HEK293T (cell line): ENCODE results near the gene SERPINA9.

Experiments used
- CTCF ChIA-PET: fragments of 350-600 bp; formaldehyde crosslinking; extraction: SDS; loops from one replicate; lab custom pipeline; 2021; ENCODE audit warnings: antibody characterized with exemption, inconsistent platforms; lab: Yijun Ruan, JAX
- POLR2A ChIA-PET: fragments of 350-600 bp; formaldehyde crosslinking; extraction: SDS; loops from one replicate; lab custom pipeline; 2020; ENCODE audit warnings: antibody characterized with exemption, inconsistent platforms; lab: Yijun Ruan, JAX
- DNase-seq: peaks from one replicate; pipeline ENCODE4 v3.0.0; 2012; ENCODE audit warnings: mixed read lengths; ENCODE audit errors: extremely low spot score
- ARNT ChIP-seq: fragments of 450-650 bp; IDR thresholded peaks from 2 replicates; pipeline ENCODE4 v1.6.1; 2017; ENCODE audit warnings: mild to moderate bottlenecking
- BHLHE40 ChIP-seq: fragments of 450-650 bp; IDR thresholded peaks from 2 replicates; pipeline ENCODE4 v1.6.1; 2016; ENCODE audit warnings: mild to moderate bottlenecking, moderate library complexity, borderline replicate concordance
- CTBP1 ChIP-seq: fragments of 450-650 bp; IDR thresholded peaks from 2 replicates; pipeline ENCODE4 v1.6.1; 2016; ENCODE audit warnings: borderline replicate concordance
- ELF4 ChIP-seq: fragments of 450-650 bp; IDR thresholded peaks from 2 replicates; pipeline ENCODE4 v1.6.1; 2017; ENCODE audit warnings: antibody characterized with exemption
- FOXA1 ChIP-seq: fragments of 450-650 bp; IDR thresholded peaks from 2 replicates; pipeline ENCODE4 v1.6.1; 2016; ENCODE audit warnings: mild to moderate bottlenecking
- FOXK2 ChIP-seq: fragments of 450-650 bp; IDR thresholded peaks from 2 replicates; pipeline ENCODE4 v1.6.1; 2016; ENCODE audit warnings: mild to moderate bottlenecking
- FOXM1 ChIP-seq: fragments of 450-650 bp; IDR thresholded peaks from 2 replicates; pipeline ENCODE4 v1.6.1; 2017; ENCODE audit warnings: mild to moderate bottlenecking, borderline replicate concordance
- HDGF ChIP-seq: fragments of 450-650 bp; IDR thresholded peaks from 2 replicates; pipeline ENCODE4 v1.6.1; 2017; ENCODE audit warnings: antibody characterized with exemption, borderline replicate concordance
- L3MBTL2 ChIP-seq: fragments of 450-650 bp; conservative IDR thresholded peaks from 2 replicates; pipeline ENCODE4 v1.6.1; 2016; ENCODE audit warnings: mild to moderate bottlenecking
- LEF1 ChIP-seq: fragments of 450-650 bp; IDR thresholded peaks from 2 replicates; pipeline ENCODE4 v1.6.1; 2017; ENCODE audit warnings: mild to moderate bottlenecking, borderline replicate concordance
- NFRKB ChIP-seq: fragments of 450-650 bp; IDR thresholded peaks from 2 replicates; pipeline ENCODE4 v1.6.1; 2016; ENCODE audit warnings: mild to moderate bottlenecking, moderate library complexity
- SP1 ChIP-seq: fragments of 450-650 bp; IDR thresholded peaks from 2 replicates; pipeline ENCODE4 v1.6.1; 2017
- SUZ12 ChIP-seq: fragments of 450-650 bp; IDR thresholded peaks from 2 replicates; pipeline ENCODE4 v1.6.1; 2016; ENCODE audit warnings: mild to moderate bottlenecking
- TARDBP ChIP-seq: fragments of 450-650 bp; IDR thresholded peaks from 2 replicates; pipeline ENCODE4 v1.6.1; 2016
- ZNF384 ChIP-seq: fragments of 450-650 bp; IDR thresholded peaks from 2 replicates; pipeline ENCODE4 v1.6.1; 2016
- TF ChIP-seq, protein P1 (sequence below): fragments of 450-650 bp; IDR thresholded peaks from 2 replicates; pipeline ENCODE4 v1.6.1; 2016

SERPINA9 gene

GRCh38 chr14:94460631-94461416, 15.2 kb downstream of the SERPINA9 start:
- CTCF ChIA-PET, result interaction anchor here (1.5 kb wide), 1 partner anchor 26 kb away, joined by 4 read pairs; no protein-coding TSS in a partner anchor
- TF ChIP-seq FOXM1 (no peak), HDGF (no peak), ZNF384 (no peak), ARNT (no peak), CTBP1 (no peak)
- POLR2A ChIA-PET, result no interaction called here
- no peak for DNase-seq

DNA sequence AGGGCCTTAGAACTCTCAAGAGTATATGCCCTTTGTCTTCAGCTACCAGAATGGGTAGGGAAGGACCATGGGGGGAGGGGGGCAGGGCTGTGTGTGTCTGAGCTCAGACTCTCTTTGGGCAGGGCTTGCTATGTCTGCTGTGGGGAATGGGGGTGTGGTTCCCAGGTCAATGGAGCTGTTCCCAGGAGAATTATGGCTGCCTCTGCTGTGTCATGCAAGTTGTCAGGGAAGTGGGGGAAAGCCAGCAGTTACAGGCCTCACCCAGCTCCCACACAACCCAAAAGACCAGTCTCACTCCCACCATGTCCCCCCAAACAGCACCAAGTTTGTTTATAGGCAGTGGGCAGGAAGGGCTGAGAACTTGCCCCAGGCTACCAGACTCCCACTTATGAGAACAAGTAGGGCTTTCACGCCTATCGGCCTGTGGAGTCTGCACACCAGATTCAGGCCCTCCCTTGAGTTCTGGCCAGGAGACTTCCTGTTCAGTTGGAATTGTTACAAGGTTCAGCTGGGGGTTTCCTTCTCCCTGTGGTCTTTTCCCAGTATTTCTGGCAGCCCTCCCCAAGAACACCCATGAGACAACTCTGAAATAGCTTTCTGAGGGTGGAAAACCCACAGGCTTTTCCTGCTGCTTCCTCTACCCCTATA, 17.3 kb downstream of the SERPINA9 start:
- CTCF ChIA-PET, result no interaction called here
- TF ChIP-seq SUZ12 (no peak), FOXM1 (no peak)
- POLR2A ChIA-PET, result no interaction called here
- no peak for DNase-seq

GRCh38 chr14:94458096-94458495, 17.9 kb downstream of the SERPINA9 start:
- DNase-seq, result no peak
- TF ChIP-seq LEF1 (no peak), FOXK2 (no peak)
- CTCF ChIA-PET, result no interaction called here
- POLR2A ChIA-PET, result no interaction called here

DNA sequence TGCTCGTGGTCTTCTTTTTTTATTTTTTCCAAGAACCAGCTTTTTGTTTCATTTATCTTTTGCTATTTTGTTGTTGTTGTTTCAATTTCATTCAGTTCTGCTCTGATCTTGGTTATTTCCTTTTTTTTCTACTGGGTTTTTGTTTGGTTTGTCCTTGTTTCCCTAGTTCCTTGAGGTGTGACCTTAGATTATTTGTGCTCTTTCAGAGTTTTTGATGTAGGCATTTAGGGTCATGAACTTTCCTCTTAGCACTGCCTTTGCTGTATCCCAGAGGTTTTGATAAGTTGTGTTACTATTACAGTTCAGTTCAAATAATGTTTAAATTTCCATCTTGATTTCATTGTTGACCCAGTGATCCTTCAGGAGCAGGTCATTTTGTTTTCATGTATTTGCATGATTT, 20.1 kb downstream of the SERPINA9 start:
- CTCF ChIA-PET, result interaction anchor here (0.6 kb wide), 1 partner anchor 91 kb away, joined by 3 read pairs; no protein-coding TSS in a partner anchor
- no peak for DNase-seq
- TF ChIP-seq FOXA1 (no peak), ARNT (no peak), FOXK2 (no peak), TARDBP (no peak), LEF1 (no peak), ELF4 (no peak), L3MBTL2 (no peak), CTBP1 (no peak), BHLHE40 (no peak), SUZ12 (no peak), NFRKB (no peak), SP1 (no peak), FOXM1 (no peak), HDGF (no peak)
- TF ChIP-seq, protein P1, sequence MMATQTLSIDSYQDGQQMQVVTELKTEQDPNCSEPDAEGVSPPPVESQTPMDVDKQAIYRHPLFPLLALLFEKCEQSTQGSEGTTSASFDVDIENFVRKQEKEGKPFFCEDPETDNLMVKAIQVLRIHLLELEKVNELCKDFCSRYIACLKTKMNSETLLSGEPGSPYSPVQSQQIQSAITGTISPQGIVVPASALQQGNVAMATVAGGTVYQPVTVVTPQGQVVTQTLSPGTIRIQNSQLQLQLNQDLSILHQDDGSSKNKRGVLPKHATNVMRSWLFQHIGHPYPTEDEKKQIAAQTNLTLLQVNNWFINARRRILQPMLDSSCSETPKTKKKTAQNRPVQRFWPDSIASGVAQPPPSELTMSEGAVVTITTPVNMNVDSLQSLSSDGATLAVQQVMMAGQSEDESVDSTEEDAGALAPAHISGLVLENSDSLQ, result no peak
- POLR2A ChIA-PET, result no interaction called here

DNA sequence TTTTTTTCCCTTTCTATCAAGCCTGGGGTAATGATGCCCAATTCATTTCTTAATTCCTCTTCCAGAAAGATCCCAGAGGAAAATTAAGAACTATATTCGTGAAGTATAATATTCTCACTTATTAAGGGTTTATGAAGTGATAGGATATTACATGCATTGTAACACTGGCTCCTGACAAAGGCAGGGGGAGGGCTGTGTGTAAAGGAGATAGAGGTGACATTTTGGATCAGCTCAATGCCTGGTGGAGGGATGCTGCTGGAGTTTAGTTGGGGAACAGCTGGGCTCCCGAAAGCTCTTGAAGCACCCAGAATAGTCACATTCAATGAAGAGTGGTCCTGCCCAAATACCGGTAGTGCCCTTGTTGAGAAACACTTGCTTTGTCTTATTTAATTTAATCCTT, 24.2 kb downstream of the SERPINA9 start:
- TF ChIP-seq SP1 (no peak), FOXM1 (no peak), NFRKB (no peak), ZNF384 (no peak), FOXA1 (no peak), FOXK2 (no peak), SUZ12 (no peak)
- ChIA-PET POLR2A (no interaction called here), CTCF (no interaction called here)
- no peak for DNase-seq

GRCh38 chr14:94451091-94451771, 24.8 kb downstream of the SERPINA9 start:
- POLR2A ChIA-PET, result no interaction called here
- TF ChIP-seq FOXA1 (no peak), FOXM1 (no peak), TARDBP (no peak), BHLHE40 (no peak), NFRKB (no peak)
- TF ChIP-seq, protein P1, result no peak
- DNase-seq, result no peak
- CTCF ChIA-PET, result no interaction called here

DNA sequence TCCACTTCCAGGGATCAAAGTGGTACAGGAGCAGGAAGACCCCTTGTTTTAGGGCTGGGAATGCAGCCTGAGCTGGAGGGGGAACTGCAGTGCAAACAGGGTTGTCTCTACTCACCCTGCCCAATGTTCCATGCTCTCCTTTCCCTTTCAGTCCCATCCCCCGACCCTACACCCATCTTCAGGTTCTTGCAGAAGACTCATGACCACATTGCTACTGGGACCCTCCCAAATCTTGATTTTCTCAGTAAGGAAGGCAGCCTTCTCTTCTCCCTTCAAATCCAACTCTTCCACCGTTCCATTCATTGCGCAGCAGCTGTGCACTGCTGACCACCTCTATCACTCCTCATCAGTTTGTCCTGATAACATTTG, 25.3 kb downstream of the SERPINA9 start:
- no peak for TF ChIP-seq L3MBTL2
- TF ChIP-seq LEF1, result no peak
- no peak for TF ChIP-seq NFRKB
- no peak for TF ChIP-seq SP1
- TF ChIP-seq BHLHE40, result no peak
- TF ChIP-seq FOXA1, result no peak
- TF ChIP-seq, protein P1, result no peak
- no peak for TF ChIP-seq ELF4
- TF ChIP-seq TARDBP, result no peak
- no peak for TF ChIP-seq FOXM1
- no peak for TF ChIP-seq ARNT
- TF ChIP-seq FOXK2, result no peak
- POLR2A ChIA-PET, result no interaction called here
- DNase-seq, result no peak
- CTCF ChIA-PET, result no interaction called here
